Astrocyte of the spinal cord (primary cell): Measurements from ENCODE around the gene RABGGTA.

Experiments
- DNase-seq: peaks from one replicate; pipeline ENCODE4 v3.0.0; 2011; ENCODE audit warnings: low read depth, low spot score
- H3K4me3 ChIP-seq: 2 replicates; pipeline ENCODE4 v1.5.1; 2011; ENCODE audit warnings: low read depth, mild to moderate bottlenecking, low read length, moderate library complexity
- in situ Hi-C: cut with HindIII; loops from 2 replicates; pipeline ENCODE4 v1.10.0; 2017; ENCODE audit warnings: low sequenced_read_pairs
- TF ChIP-seq, protein P1 (sequence below): IDR thresholded peaks from 2 replicates; pipeline ENCODE4 v1.5.1; 2012; ENCODE audit warnings: low read depth, mild to moderate bottlenecking, low read length, inconsistent platforms

RABGGTA gene

GRCh38 chr14:24240110-24240918, 31.1 kb downstream of the RABGGTA start:
- in situ Hi-C loops: no loop called here
- no peak overlapping the region for H3K4me3 ChIP-seq

GRCh38 chr14:24238527-24239037, 32.8 kb downstream of the RABGGTA start:
- TF ChIP-seq, protein P1, sequence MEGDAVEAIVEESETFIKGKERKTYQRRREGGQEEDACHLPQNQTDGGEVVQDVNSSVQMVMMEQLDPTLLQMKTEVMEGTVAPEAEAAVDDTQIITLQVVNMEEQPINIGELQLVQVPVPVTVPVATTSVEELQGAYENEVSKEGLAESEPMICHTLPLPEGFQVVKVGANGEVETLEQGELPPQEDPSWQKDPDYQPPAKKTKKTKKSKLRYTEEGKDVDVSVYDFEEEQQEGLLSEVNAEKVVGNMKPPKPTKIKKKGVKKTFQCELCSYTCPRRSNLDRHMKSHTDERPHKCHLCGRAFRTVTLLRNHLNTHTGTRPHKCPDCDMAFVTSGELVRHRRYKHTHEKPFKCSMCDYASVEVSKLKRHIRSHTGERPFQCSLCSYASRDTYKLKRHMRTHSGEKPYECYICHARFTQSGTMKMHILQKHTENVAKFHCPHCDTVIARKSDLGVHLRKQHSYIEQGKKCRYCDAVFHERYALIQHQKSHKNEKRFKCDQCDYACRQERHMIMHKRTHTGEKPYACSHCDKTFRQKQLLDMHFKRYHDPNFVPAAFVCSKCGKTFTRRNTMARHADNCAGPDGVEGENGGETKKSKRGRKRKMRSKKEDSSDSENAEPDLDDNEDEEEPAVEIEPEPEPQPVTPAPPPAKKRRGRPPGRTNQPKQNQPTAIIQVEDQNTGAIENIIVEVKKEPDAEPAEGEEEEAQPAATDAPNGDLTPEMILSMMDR: no peak
- in situ Hi-C loops: no loop called here
- no peak for DNase-seq
- no peak overlapping the region for H3K4me3 ChIP-seq

More at GRCh38 chr14:24240110-24240918, 31.1 kb downstream of the RABGGTA start:
- DNase-seq: no peak
- TF ChIP-seq, protein P1: no peak

DNA sequence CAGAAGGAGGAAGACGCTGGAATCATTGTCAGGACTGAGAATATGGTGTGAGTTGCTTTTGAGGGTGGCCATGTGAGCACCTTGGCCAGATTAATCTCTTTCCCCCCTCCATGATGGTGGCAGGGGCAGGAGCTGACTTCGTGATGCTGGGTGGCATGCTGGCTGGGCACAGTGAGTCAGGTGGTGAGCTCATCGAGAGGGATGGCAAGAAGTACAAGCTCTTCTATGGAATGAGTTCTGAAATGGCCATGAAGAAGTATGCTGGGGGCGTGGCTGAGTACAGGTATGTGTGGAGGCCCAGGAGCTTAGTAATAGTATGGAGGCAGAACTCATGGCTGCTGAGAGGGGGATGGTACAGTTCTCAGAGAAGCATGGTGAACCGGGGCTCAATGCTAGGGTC, 33.3 kb downstream of the RABGGTA start:
- in situ Hi-C loops: no loop called here
- TF ChIP-seq, protein P1: no peak
- no peak overlapping the region for H3K4me3 ChIP-seq
- DNase-seq: no peak

GRCh38 chr14:24237463-24237955, 33.9 kb downstream of the RABGGTA start:
- no peak overlapping the region for H3K4me3 ChIP-seq
- TF ChIP-seq, protein P1: no peak
- DNase-seq: no peak
- in situ Hi-C loops: no loop called here

DNA sequence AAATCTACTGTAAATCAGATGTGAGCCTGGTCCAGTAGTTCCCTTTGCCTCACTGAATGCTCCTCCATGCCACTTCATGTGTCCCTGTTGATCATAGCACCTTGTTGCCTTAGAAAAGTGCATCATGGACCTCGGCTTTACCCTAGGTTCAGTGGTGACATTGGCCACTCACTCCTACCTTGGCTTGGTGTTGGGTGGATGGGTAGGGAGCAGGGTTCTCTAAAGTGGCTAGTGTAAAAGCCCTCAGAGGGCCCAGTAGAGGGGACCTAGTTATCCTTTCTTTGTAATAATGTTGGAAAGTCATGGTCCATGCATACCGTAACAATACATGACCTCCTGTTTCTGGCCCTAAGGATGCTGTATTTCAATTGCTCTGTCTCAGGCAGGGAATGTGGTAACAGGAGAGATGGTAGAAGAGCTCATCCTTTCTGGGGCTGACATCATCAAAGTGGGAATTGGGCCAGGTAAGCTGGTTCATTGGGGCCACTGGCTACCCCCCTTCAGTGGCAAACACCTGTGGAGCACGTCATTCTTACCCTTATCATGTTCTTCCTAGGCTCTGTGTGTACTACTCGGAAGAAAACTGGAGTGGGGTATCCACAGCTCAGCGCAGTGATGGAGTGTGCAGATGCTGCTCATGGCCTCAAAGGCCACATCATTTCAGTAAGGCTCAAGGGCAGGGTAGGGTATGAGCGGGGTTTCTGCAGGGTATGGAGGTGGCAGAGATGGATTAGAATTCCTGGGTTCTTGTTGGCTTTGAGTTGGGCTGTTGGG, 34.5 kb downstream of the RABGGTA start:
- TF ChIP-seq, protein P1: no peak
- H3K4me3 ChIP-seq: no peak overlapping the region
- no peak for DNase-seq
- in situ Hi-C loops: no loop called here

GRCh38 chr14:24235804-24236688, 35.4 kb downstream of the RABGGTA start:
- no peak for DNase-seq
- TF ChIP-seq, protein P1: no peak
- no peak overlapping the region for H3K4me3 ChIP-seq
- in situ Hi-C loops: no loop called here
